AG04449 (cell line): ENCODE measurements around the gene RTF2.

ENCODE experiments used
- CTCF ChIA-PET: fragments of 350-600 bp; formaldehyde crosslinking; extraction: SDS; loops from one replicate; lab custom pipeline; 2021; ENCODE audit warnings: antibody characterized with exemption; lab: Yijun Ruan, JAX
- POLR2A ChIA-PET: fragments of 400-600, 350-600 bp; formaldehyde crosslinking; extraction: SDS; loops from one replicate; lab custom pipeline; 2020; ENCODE audit warnings: antibody characterized with exemption, inconsistent platforms; lab: Yijun Ruan, JAX
- DNase-seq: peaks from one replicate; pipeline ENCODE4 v3.0.0-alpha.2; 2010; ENCODE audit warnings: low read depth, low spot score
- H3K4me3 ChIP-seq: 2 replicates; pipeline ENCODE4 v1.5.1; 2011; ENCODE audit warnings: low read depth, mild to moderate bottlenecking, control low read depth, low read length
- TF ChIP-seq, protein P1 (sequence below): IDR thresholded peaks from one replicate; pipeline ENCODE4 v1.5.1; 2011; ENCODE audit warnings: mild to moderate bottlenecking, moderate library complexity, low read length, control low read depth, inconsistent platforms; ENCODE audit not compliant: insufficient read depth; ENCODE audit errors: missing control alignments

Gene RTF2

GRCh38 chr20:56423211-56423610, 45.2 kb upstream of the RTF2 start:
- ChIA-PET CTCF (interaction anchor here (1.4 to 3.8 kb wide), 4 partner anchors 10 to 25 kb away, joined by 3 to 10 read pairs (median 7); no protein-coding TSS in a partner anchor), POLR2A (interaction anchor here (1.4 kb wide), 1 partner anchor 12 kb away, joined by 4 read pairs; no protein-coding TSS in a partner anchor)
- TF ChIP-seq, protein P1, sequence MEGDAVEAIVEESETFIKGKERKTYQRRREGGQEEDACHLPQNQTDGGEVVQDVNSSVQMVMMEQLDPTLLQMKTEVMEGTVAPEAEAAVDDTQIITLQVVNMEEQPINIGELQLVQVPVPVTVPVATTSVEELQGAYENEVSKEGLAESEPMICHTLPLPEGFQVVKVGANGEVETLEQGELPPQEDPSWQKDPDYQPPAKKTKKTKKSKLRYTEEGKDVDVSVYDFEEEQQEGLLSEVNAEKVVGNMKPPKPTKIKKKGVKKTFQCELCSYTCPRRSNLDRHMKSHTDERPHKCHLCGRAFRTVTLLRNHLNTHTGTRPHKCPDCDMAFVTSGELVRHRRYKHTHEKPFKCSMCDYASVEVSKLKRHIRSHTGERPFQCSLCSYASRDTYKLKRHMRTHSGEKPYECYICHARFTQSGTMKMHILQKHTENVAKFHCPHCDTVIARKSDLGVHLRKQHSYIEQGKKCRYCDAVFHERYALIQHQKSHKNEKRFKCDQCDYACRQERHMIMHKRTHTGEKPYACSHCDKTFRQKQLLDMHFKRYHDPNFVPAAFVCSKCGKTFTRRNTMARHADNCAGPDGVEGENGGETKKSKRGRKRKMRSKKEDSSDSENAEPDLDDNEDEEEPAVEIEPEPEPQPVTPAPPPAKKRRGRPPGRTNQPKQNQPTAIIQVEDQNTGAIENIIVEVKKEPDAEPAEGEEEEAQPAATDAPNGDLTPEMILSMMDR: no peak
- no peak for DNase-seq
- H3K4me3 ChIP-seq: no peak overlapping the region

DNA sequence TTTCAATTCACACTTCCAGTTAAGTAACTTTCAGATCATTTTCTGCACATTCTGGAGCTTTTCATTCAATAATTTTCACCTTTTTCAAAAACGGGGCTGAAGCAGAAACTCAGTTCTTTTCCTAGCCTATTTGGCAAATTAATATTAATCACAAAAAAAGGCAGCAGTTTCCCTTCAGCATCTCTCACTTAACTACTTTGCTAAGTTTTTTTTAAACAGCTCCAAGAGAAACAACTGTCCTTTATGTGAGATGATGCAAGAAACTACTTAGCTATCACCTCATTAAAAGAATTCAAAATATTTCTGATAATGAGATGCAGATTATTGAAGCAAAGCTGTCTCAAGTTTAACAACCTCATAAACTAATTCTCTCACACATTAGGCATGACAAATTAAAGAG, 44.5 kb upstream of the RTF2 start:
- TF ChIP-seq, protein P1: no peak
- ChIA-PET CTCF (interaction anchor here (1.7 to 3.8 kb wide), 3 partner anchors 11 to 25 kb away, joined by 4 to 10 read pairs (median 10); no protein-coding TSS in a partner anchor), POLR2A (no interaction called here)
- no peak for DNase-seq
- no peak overlapping the region for H3K4me3 ChIP-seq

- DNase-seq: no peak
- ChIA-PET CTCF (interaction anchor here (1.0 to 3.8 kb wide), 3 partner anchors 12 to 26 kb away, joined by 4 to 10 read pairs (median 10); no protein-coding TSS in a partner anchor), POLR2A (no interaction called here)
- no peak overlapping the region for H3K4me3 ChIP-seq
- TF ChIP-seq, protein P1: no peak
Observed at GRCh38 chr20:56424931-56425330, 43.5 kb upstream of the RTF2 start.

- DNase-seq: no peak
- CTCF ChIA-PET: interaction anchor here (1.3 to 3.8 kb wide), 3 partner anchors 12 to 27 kb away, joined by 3 to 10 read pairs (median 4); partner anchors contain the start of gene CASS4
- H3K4me3 ChIP-seq: no peak overlapping the region
- POLR2A ChIA-PET: interaction anchor here (1.0 kb wide), 1 partner anchor 13 kb away, joined by 3 read pairs; no protein-coding TSS in a partner anchor
- TF ChIP-seq, protein P1: no peak
Observed at GRCh38 chr20:56426026-56426425, 42.4 kb upstream of the RTF2 start.

DNA sequence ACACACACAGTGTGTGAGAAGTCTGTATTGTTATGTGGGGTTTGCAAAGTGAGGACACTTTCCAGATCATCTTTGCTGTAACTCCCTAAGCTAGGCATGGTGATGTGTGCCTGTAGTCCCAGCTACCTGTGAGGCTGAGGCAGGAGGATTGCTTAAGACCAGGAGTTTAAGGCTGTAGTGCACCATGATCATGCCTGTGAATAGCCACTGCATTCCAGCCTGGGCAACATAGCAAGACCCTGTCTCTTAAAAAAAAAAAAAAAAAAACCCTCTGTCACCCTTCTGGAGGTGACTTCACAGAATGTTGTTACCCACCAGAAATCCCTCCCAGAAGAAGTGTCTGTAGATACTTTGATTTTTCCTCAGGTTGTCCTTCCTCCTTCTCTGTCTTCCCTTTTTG, 41.5 kb upstream of the RTF2 start:
- DNase-seq: no peak
- POLR2A ChIA-PET: interaction anchor here (1.0 kb wide), 1 partner anchor 13 kb away, joined by 5 read pairs; no protein-coding TSS in a partner anchor
- H3K4me3 ChIP-seq: no peak overlapping the region
- CTCF ChIA-PET: interaction anchor here (1.3 to 1.9 kb wide), 2 partner anchors 11 to 15 kb away, joined by 3 to 4 read pairs; partner anchors contain the start of gene CASS4
- TF ChIP-seq, protein P1: no peak

DNA sequence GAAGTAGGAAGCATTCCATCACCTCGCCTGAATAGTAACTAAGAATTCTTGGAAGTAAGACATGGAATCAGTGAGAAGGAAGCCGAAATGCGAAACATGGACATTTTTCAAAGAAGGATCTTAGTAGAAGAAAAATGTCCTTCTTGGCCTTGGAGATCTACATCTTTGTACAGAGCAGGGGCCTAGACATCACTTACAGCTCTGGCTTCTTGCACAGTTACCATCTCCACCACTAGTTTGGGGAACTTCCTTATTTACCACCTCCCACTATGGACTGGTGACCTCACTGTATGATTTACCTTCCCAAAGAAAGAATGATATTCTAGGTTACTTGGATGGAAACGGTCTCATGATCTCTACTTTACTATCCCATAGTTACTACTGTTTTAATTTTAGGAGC, 40.6 kb upstream of the RTF2 start:
- no peak overlapping the region for H3K4me3 ChIP-seq
- TF ChIP-seq, protein P1: no peak
- CTCF ChIA-PET: interaction anchor here (1.1 to 1.8 kb wide), 3 partner anchors 12 to 29 kb away, joined by 3 to 5 read pairs (median 3); no protein-coding TSS in a partner anchor
- no peak for DNase-seq
- POLR2A ChIA-PET: interaction anchor here (1.2 to 3.3 kb wide), 2 partner anchors 10 to 12 kb away, joined by 4 to 11 read pairs; no protein-coding TSS in a partner anchor
